Measurements from ENCODE around the gene CRHR2.

Gene CRHR2

DNA sequence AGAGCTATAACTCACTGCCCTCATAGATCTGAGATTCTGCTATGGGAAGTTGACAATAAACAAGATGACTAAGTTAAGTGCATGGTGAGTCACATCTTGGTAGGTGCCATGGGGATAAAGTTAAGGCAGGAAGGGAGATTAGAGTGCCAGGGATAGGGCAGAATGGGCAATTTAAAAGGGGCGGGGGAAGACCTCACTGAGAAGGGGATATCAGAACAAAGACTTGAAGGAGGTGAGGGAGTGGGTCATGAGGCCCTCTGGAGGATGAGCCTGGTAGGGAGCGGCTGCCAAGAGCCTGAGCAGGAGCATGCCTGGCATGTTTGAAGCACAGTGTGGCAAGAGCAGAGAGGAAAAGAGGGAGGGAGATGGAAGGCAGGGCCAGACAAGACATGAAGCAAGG, 34.9 kb upstream of the CRHR2 start:
- DNase-seq (ENCODE audit: insufficient read length, low spot score) = no peak
- FAIRE-seq = no peak
- TF ChIP-seq, protein P1, sequence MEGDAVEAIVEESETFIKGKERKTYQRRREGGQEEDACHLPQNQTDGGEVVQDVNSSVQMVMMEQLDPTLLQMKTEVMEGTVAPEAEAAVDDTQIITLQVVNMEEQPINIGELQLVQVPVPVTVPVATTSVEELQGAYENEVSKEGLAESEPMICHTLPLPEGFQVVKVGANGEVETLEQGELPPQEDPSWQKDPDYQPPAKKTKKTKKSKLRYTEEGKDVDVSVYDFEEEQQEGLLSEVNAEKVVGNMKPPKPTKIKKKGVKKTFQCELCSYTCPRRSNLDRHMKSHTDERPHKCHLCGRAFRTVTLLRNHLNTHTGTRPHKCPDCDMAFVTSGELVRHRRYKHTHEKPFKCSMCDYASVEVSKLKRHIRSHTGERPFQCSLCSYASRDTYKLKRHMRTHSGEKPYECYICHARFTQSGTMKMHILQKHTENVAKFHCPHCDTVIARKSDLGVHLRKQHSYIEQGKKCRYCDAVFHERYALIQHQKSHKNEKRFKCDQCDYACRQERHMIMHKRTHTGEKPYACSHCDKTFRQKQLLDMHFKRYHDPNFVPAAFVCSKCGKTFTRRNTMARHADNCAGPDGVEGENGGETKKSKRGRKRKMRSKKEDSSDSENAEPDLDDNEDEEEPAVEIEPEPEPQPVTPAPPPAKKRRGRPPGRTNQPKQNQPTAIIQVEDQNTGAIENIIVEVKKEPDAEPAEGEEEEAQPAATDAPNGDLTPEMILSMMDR (IDR thresholded peaks at IDR 0.05; ENCODE audit: insufficient read depth, missing control alignments) = no peak

DNA sequence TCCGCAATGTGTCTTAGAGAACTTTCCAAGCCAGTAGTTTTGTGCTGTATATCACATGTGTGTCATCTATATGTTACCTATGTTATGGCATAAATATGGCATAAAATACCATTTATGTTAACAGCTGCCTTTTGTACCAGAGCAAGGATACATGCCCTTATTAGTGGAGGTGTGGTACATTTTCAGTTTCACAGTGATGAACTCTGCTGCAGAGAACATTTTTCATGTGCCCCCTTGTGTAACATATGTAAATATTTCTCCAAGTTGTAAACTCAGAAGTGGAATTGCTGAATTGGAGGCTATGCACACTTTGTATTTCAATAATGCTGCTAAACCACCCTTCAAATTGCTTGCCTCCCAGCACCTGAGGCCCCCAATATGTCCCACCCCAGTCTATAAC, 31.9 kb upstream of the CRHR2 start:
- TF ChIP-seq, protein P1 (IDR thresholded peaks at IDR 0.05; ENCODE audit: insufficient read depth, missing control alignments) = no peak
- no peak for DNase-seq (ENCODE audit: insufficient read length, low spot score)
- no peak for FAIRE-seq

DNA sequence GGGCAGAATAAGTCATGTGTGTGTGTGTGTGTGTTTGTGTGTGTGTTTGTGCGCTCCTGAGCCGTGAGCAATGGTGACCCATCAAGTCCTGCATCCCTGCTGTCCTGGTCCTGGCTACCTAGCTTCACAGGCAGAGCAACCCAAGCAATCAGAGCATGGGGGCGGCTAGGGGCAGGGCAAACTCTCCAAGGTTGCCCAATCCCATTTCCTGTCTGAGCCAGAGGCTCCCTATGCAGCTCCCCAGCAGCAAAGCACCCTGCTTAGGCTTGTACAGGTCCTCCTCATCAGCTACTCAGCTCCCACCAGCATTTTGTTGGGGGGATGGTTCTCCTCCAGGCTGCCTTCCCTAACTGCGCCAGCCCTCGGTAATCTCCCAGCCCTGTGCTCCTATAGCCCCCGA, 31.1 kb upstream of the CRHR2 start:
- TF ChIP-seq, protein P1 (IDR thresholded peaks at IDR 0.05; ENCODE audit: insufficient read depth, missing control alignments) = no peak
- no peak for DNase-seq (ENCODE audit: insufficient read length, low spot score)
- no peak for FAIRE-seq

DNA sequence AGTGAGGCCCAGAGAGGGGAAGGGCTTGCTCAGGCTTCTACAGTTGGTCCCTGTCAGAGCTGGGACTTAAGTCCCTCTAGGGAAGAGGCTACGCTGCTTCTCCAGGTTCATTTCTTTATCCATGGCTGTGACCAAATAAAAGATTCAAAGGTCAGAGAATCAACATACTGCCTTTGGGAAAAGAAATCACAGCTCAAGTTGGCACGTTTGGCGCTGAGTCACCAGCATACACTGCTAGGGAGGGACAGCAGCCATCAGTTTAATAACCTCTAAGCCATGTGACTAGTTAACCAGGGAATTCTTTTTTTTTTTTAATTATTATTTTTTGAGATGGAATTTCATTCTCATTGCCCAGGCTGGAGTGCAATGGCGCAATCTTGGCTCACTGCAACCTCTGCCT, 28.4 kb upstream of the CRHR2 start:
- TF ChIP-seq, protein P1 (IDR thresholded peaks at IDR 0.05; ENCODE audit: insufficient read depth, missing control alignments) = no peak
- no peak for DNase-seq (ENCODE audit: insufficient read length, low spot score)
- no peak for FAIRE-seq

DNA sequence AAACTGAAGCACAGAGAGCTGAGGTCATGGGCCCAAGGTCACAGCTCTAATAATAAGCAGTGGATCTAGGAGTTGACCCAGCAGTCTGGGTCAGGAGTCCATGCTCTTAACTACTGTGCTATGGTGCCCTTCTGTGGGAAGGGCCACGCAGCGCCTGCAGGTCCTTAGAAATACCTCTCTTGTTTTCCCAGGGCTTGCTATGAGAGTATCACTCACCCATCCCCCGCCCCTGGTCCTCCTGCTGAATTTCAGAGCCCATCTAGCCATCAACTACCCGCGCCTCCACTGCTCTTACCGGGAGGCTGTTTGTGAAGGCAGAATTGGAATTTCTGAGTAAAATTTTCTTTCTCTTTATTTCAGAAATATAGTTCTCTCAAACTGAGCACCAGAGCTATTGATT, 27.3 kb upstream of the CRHR2 start:
- TF ChIP-seq, protein P1 (IDR thresholded peaks at IDR 0.05; ENCODE audit: insufficient read depth, missing control alignments) = no peak
- DNase-seq (ENCODE audit: insufficient read length, low spot score) = no peak
- FAIRE-seq = no peak

DNA sequence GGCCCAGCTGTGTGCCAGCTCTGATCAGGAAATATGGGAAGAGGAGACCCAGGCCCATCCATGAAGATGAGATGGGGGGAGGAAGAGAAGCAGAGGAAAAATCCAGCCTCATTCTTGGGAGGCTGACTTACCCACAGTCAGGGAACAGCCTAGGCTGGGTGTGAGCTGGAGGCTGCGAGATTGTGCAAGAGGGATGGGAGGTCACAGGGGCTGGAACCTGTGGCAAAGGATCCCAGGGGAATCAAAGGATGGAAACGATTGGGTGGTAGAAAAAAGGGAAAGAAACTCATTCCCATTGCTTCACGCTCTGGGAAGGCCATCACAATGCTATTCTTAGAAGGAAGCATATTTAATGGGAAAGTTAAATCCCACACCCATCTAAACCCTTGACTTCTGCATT, 26.7 kb upstream of the CRHR2 start:
- TF ChIP-seq, protein P1 (IDR thresholded peaks at IDR 0.05; ENCODE audit: insufficient read depth, missing control alignments) = no peak
- no peak for DNase-seq (ENCODE audit: insufficient read length, low spot score)
- no peak for FAIRE-seq

DNA sequence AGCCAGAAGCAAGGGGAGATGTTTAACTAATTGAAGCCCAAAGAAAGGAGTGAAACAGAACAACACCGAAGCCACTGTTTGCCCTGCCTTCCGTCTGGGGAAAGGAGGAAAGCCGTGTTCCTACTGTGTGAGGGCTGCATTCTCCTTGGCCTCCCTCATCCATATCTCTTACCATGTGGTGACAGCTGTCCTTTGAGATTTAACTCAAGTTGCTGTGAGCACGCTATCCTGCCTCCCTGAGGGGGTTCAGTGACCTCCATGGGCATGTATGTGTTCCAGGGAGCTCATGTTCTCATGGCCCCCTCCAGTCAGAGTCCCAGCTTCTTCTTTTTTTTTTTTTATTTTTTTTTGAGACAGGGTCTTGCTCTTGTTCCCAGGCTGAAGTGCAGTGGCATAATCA, 26.2 kb upstream of the CRHR2 start:
- TF ChIP-seq, protein P1 (IDR thresholded peaks at IDR 0.05; ENCODE audit: insufficient read depth, missing control alignments) = no peak
- DNase-seq (ENCODE audit: insufficient read length, low spot score) (no peak), FAIRE-seq (no peak)

Data from D721Med (cell line).